ENCODE data around the gene ZNF609. TPM values are rescaled to one million over a fixed set of nuclear protein-coding genes. Genes with fewer than 3 reads are reported as not detected.

Gene ZNF609
- total and polyA plus RNA-seq, 11 donors: 5.8 to 24.5 (median 15.3) TPM

- Histone ChIP-seq H3K4me1 (peaks cover 0 to 11% (median 0%) of the 10 kb centered on the region in 12 donors), H3K27me3 (no peaks in the 10 kb centered on the region), H3K9me3 (no peaks in the 10 kb centered on the region), H3K36me3 (no peaks in the 10 kb centered on the region), H3K4me3 (no peak overlapping the region), H3K27ac (no peak overlapping the region)
- ATAC-seq (no peak), DNase-seq (no peak)
- TF ChIP-seq POLR2A (IDR thresholded peaks at IDR 0.05): no peak
- TF ChIP-seq, protein P1, sequence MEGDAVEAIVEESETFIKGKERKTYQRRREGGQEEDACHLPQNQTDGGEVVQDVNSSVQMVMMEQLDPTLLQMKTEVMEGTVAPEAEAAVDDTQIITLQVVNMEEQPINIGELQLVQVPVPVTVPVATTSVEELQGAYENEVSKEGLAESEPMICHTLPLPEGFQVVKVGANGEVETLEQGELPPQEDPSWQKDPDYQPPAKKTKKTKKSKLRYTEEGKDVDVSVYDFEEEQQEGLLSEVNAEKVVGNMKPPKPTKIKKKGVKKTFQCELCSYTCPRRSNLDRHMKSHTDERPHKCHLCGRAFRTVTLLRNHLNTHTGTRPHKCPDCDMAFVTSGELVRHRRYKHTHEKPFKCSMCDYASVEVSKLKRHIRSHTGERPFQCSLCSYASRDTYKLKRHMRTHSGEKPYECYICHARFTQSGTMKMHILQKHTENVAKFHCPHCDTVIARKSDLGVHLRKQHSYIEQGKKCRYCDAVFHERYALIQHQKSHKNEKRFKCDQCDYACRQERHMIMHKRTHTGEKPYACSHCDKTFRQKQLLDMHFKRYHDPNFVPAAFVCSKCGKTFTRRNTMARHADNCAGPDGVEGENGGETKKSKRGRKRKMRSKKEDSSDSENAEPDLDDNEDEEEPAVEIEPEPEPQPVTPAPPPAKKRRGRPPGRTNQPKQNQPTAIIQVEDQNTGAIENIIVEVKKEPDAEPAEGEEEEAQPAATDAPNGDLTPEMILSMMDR (IDR thresholded peaks at IDR 0.05): no peak
- intact Hi-C loops (cut with DNase I): no loop called here
These were observed 150.8 kb downstream of the ZNF609 start for GRCh38 chr15:64611085-64611725.

GRCh38 chr15:64614519-64614918, 154.1 kb downstream of the ZNF609 start:
- Histone ChIP-seq H3K9me3 (no peaks in the 10 kb centered on the region), H3K27ac (no peak overlapping the region), H3K4me1 (peaks cover 0 to 18% (median 4%) of the 10 kb centered on the region in 12 donors), H3K36me3 (no peaks in the 10 kb centered on the region), H3K4me3 (no peak overlapping the region), H3K27me3 (no peaks in the 10 kb centered on the region)
- ATAC-seq (no peak), DNase-seq (no peak)
- intact Hi-C loops (cut with DNase I): no loop called here
- TF ChIP-seq, protein P1 (IDR thresholded peaks at IDR 0.05): no peak
- no peak for TF ChIP-seq POLR2A (IDR thresholded peaks at IDR 0.05)
- 94 to 99% (median 96%) methylated on average over 5 of the region's 5 CpGs for WGBS, 4 donors

GRCh38 chr15:64617727-64618126, 157.3 kb downstream of the ZNF609 start:
- 93 to 100% (median 97%) methylated on average over 1 of the region's 1 CpG for WGBS, 4 donors
- Histone ChIP-seq H3K27me3 (no peaks in the 10 kb centered on the region), H3K9me3 (no peaks in the 10 kb centered on the region)

GRCh38 chr15:64618138-64618537, 157.8 kb downstream of the ZNF609 start:
- Histone ChIP-seq H3K9me3 (no peaks in the 10 kb centered on the region), H3K4me3 (no peak overlapping the region), H3K27ac (no peak overlapping the region), H3K4me1 (peaks cover 0 to 43% (median 26%) of the 10 kb centered on the region in 12 donors), H3K36me3 (peaks cover 0 to 5% (median 2%) of the 10 kb centered on the region in 9 donors), H3K27me3 (no peaks in the 10 kb centered on the region)
- WGBS, 4 donors: 93 to 98% (median 93%) methylated on average over 5 of the region's 5 CpGs
- no peak for TF ChIP-seq POLR2A (IDR thresholded peaks at IDR 0.05)
- TF ChIP-seq, protein P1 (IDR thresholded peaks at IDR 0.05): no peak
- DNase-seq (no peak), ATAC-seq (no peak)
- intact Hi-C loops (cut with DNase I): no loop called here

More at GRCh38 chr15:64617727-64618126, 157.3 kb downstream of the ZNF609 start:
- DNase-seq: no peak
- Histone ChIP-seq H3K4me1 (peaks cover 0 to 39% (median 23%) of the 10 kb centered on the region in 12 donors), H3K4me3 (no peak overlapping the region), H3K27ac (no peak overlapping the region), H3K36me3 (peaks cover 0 to 1% (median 0%) of the 10 kb centered on the region in 9 donors)
- intact Hi-C loops (cut with DNase I): no loop called here
- ATAC-seq: no peak
- TF ChIP-seq, protein P1 (IDR thresholded peaks at IDR 0.05): no peak
- no peak for TF ChIP-seq POLR2A (IDR thresholded peaks at IDR 0.05)
